Chondrocyte (in vitro differentiated cells): ENCODE results near the gene RASGRF1. TPM values are rescaled to one million over a fixed set of nuclear protein-coding genes. Genes with fewer than 3 reads are reported as not detected.

Experiments used
- DNase-seq: peaks from one replicate; pipeline ENCODE4 v3.0.0; 2021; ENCODE audit warnings: mixed read lengths, low spot score
- H3K27ac Mint-ChIP-seq: one replicate; pipeline ENCODE4 v1.8.0; 2021; ENCODE audit warnings: mild to moderate bottlenecking, moderate library complexity, mixed read lengths; ENCODE audit not compliant: unreplicated experiment
- H3K27me3 Mint-ChIP-seq: 2 replicates; pipeline ENCODE4 v1.8.0; 2021; ENCODE audit warnings: low read depth, mixed read lengths
- H3K36me3 Mint-ChIP-seq: 2 replicates; pipeline ENCODE4 v1.8.0; 2021; ENCODE audit warnings: low read depth, mixed read lengths
- H3K4me1 Mint-ChIP-seq: 2 replicates; pipeline ENCODE4 v1.8.0; 2021; ENCODE audit warnings: low read depth, mild to moderate bottlenecking, mixed read lengths
- H3K4me3 Mint-ChIP-seq: one replicate; pipeline ENCODE4 v1.8.0; 2021; ENCODE audit warnings: mild to moderate bottlenecking, moderate library complexity, mixed read lengths; ENCODE audit not compliant: unreplicated experiment
- H3K9me3 Mint-ChIP-seq: 2 replicates; pipeline ENCODE4 v1.8.0; 2021; ENCODE audit warnings: low read depth, mixed read lengths
- CTCF ChIP-seq: fragments of 200-600 bp; sonication (generic); IDR thresholded peaks from 2 replicates; pipeline ENCODE4 v1.5.0; 2021; ENCODE audit warnings: antibody characterized with exemption, mild to moderate bottlenecking, moderate library complexity
- total RNA-seq: library from RNA; stranded (reverse); gene quantifications from 3 replicates; pipeline ENCODE4 v1.2.1, GENCODE V29; 2021

Gene RASGRF1
- total RNA-seq, 1 donor from 2014 or later = 0.10 TPM

DNA sequence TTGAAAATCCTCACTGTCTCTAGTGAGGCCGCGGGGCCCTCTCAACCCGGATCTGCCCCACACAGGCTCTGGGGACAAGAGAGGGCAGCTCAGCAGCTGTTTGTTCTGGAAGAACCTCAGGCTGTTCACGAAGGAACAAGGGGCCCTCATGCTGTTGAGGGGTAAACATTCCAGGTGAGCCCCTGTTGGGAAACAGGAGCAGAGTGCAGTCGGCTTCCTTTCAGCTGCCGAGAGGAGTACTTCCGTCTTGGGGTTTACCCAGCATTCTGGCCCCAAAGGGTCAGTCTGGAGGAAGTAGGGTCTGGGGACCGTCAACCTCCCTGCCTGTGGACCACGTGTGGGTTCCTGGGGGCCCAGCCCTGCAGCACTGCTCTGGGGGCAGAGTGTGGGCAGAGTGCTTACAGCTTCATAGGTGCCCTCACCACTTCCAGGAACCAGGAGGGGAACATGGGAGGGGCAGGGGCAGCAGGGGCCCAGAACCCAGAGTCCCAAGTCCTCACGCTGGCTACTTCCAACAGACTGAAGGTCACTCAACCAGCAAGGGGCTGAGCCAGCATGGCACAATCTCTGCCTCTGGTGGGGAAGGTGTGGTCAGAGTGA, 96.5 kb downstream of the RASGRF1 start:
- H3K27ac Mint-ChIP-seq = no peak overlapping the region
- no peaks in the 10 kb centered on the region for H3K36me3 Mint-ChIP-seq
- H3K4me3 Mint-ChIP-seq = no peak overlapping the region
- no peak for TF ChIP-seq CTCF
- H3K4me1 Mint-ChIP-seq = peaks cover 24% of the 10 kb centered on the region
- no peaks in the 10 kb centered on the region for H3K27me3 Mint-ChIP-seq
- no peaks in the 10 kb centered on the region for H3K9me3 Mint-ChIP-seq
- no peak for DNase-seq

- TF ChIP-seq CTCF = no peak
- Mint-ChIP-seq H3K27me3 (no peaks in the 10 kb centered on the region), H3K27ac (no peak overlapping the region), H3K36me3 (no peaks in the 10 kb centered on the region), H3K9me3 (no peaks in the 10 kb centered on the region), H3K4me1 (peaks cover 31% of the 10 kb centered on the region), H3K4me3 (no peak overlapping the region)
- DNase-seq = no peak
Measured at GRCh38 chr15:78993257-78993930, 97.2 kb downstream of the RASGRF1 start.

- Mint-ChIP-seq H3K4me3 (no peak overlapping the region), H3K9me3 (no peaks in the 10 kb centered on the region), H3K36me3 (no peaks in the 10 kb centered on the region), H3K27me3 (no peaks in the 10 kb centered on the region), H3K27ac (no peak overlapping the region), H3K4me1 (peaks cover 38% of the 10 kb centered on the region)
- peak; percentile 83 for DNase-seq
- no peak for TF ChIP-seq CTCF
Measured at GRCh38 chr15:78992416-78993256, 97.9 kb downstream of the RASGRF1 start.

DNA sequence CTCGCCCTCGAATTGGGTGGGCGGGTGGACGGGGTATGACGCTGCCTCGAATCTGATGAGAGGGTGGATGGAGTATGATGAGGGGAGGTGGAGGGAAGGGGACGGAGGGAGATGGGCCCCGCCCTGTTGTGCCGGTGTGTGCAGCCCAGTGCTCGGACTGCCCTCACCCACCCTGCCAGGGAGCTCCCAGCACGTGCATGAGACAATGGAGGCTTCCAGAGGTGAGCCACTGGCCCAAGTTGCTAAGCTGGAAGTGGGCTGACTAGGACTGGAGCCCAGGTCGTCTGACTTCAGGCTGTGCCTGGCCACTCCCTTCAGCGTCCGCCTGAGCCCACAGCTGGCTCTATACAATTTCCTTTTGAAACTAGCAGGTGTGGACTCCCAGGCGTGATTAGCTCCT, 98.7 kb downstream of the RASGRF1 start:
- Mint-ChIP-seq H3K27me3 (no peaks in the 10 kb centered on the region), H3K36me3 (no peaks in the 10 kb centered on the region), H3K4me3 (no peak overlapping the region), H3K9me3 (no peaks in the 10 kb centered on the region), H3K4me1 (peaks cover 39% of the 10 kb centered on the region), H3K27ac (no peak overlapping the region)
- DNase-seq = peak; percentile 79
- TF ChIP-seq CTCF = no peak

- DNase-seq = peak; percentile 43
- no peak overlapping the region for H3K27ac Mint-ChIP-seq
- no peak overlapping the region for H3K4me3 Mint-ChIP-seq
- peaks cover 35% of the 10 kb centered on the region for H3K4me1 Mint-ChIP-seq
- no peak for TF ChIP-seq CTCF
- H3K27me3 Mint-ChIP-seq = no peaks in the 10 kb centered on the region
- no peaks in the 10 kb centered on the region for H3K9me3 Mint-ChIP-seq
- H3K36me3 Mint-ChIP-seq = no peaks in the 10 kb centered on the region
Measured at GRCh38 chr15:78991476-78991875, 99.1 kb downstream of the RASGRF1 start.
